Measurements from ENCODE around the gene TMEM63C.

The TMEM63C gene

GRCh38 chr14:77284466-77284865 lies 102.9 kb downstream of the TMEM63C start:
- DNase-seq, result no peak

DNA sequence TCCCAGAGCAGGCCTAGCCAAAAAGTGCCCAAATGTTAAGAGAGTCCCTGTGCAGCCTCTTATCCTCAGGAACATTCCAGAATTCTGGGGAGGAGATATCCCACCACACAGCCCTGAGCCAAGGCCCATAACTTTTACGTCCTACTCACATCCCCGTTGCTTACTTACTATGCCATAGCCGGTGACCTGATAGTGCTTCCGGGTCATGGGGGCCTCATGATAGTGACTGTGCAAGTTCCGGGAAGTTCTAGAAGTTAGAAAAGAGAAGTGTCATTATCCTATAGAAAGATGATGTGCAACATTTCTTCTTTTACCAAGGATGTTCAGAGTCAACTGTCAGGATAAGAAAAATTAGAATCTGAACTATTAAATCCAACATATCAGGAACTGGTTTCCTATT lies 105.0 kb downstream of the TMEM63C start:
- no peak for DNase-seq

DNA sequence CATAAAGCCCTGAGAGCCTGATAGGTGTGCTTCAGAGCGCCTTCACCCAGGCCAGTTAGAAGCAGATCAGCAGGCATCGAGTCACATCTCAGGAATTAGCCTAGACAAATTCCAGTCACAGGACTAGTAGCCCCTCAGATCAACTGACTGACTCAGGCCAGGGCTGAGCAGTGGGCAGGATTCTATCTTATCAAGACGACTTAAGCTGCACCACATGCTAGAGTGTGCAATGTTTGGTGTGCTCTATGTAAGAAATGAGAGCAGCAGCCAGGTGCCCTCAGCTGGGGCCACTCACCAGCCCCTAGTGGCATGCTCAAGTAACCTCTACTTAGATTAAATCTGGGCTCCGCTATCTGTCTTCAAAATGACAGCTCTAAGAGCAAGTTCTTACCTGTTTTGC lies 109.1 kb downstream of the TMEM63C start:
- no peak for DNase-seq

GRCh38 chr14:77296155-77296554 lies 114.6 kb downstream of the TMEM63C start:
- DNase-seq, result no peak

- DNase-seq, result no peak
These were observed 115.3 kb downstream of the TMEM63C start for GRCh38 chr14:77296906-77297305.

DNA sequence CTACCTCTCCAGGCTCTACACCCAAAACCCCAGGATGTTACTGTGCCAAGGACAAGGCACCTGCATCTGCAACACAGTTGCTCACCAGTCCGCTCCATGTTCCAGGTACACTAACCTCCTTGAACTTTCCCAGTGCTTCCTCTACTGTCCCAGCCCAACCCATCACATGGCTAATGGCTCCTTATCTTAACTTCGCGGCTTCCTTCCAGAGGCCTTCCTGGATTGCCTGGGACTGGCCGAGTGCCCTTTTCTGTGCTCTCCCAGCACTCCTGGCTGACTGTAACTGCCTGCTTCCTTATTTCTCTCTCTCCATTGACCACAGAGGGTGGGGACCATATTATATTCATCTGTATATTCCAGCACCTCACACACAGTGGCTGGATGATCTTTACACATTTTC lies 118.2 kb downstream of the TMEM63C start:
- DNase-seq, result no peak

DNA sequence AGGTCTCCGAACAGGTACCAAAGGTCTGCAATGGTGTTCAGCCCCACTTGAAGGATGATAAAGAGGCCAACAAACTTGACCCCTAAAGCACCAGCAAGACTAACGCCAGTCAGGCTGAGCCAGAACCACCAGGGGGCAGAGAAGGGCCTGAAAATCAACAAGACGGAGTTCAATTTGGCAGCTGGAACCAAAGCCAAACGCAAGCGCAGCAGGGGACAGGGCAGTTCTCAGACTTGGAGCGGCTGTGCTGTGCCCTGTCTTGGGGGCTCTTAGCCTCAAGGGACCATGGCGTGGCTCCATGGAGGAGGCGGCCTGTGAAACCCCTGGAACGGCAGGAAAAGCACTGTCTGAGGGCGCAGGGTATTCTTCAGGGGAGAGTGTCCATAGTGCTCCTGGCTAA lies 119.5 kb downstream of the TMEM63C start:
- peak in 5 of 6 experiments; percentile 16 to 46 (median 30) for DNase-seq

DNA sequence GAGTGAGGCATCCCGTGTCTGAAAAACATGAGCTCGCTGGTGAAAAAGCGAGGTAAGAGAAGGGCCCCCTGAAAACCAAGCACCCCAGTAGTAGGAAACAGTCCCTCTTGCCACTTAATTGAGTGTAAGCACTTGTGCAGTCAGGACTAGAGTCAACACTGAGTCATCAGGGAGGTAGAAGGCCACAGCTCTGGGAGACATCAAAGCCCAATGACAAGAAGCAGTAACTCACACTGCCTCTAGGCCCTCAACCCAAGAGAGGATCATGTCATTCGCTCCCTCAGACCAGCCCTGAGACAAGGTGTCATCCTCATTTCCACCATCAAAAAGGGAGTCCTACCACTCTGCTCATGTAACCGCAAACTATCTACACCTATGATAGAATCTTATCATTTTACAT lies 121.3 kb downstream of the TMEM63C start:
- no peak for DNase-seq

- no peak for DNase-seq
These were observed 122.0 kb downstream of the TMEM63C start for GRCh38 chr14:77303417-77304156.

GRCh38 chr14:77305696-77306095 lies 124.1 kb downstream of the TMEM63C start:
- no peak for DNase-seq

DNA sequence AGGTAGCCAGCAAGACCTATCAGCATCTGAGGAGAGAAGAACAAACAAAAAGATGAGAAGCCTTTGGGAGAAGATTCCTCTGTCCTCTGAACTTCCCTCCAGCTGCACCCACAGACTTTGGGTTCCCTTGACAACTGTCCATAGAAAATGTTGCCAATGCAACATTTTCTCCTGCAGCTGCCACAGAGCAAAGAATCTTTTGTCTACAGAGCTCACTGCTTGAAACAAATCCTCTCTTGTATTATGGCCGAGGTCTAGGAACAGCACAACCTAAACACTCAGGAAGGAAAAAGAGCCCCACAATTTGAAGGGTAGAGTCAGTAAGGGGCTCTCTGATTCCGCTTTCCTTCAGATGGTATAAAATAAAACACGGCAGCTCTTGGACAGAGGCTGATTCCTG lies 124.8 kb downstream of the TMEM63C start:
- no peak for DNase-seq

DNA sequence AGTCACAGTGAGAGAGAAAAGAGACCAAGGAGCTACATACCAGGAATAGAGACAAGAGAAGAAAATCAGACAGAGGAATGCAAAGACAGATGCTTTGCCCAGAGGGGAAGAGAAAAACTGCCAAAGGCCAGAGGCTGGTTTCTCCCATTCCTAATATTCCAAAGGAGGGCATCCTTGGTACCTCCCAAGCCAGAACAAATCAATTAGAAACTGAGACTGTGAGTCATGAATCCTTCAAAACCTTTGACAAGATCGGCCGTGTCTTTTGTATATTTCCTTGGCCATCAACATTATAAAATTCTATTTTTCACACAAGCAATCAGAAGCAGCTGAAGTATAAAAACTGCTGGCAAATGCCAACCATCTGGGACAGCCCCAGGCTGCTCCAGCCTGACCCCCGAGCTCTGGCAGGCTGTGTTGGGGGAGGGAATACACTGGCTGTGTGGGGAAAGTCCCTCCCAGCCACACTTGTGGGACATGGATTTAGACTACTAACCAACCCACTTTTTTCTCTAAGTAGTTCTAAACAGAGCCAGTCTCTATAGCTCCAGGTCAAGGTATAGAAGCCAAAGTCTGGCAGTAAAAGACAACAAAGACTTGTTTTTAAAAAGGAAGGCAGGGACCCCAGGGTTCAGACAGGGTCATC lies 125.4 kb downstream of the TMEM63C start:
- DNase-seq, result no peak
